Vagina (tissue), 2 donors: ENCODE measurements around the gene SNX13.

ENCODE experiments used
- POLR2A ChIP-seq, 2 donors: fragments of 450-650 bp; IDR thresholded peaks; one replicate each; pipeline ENCODE4 v1.6.1; 2017; ENCODE audit warnings: antibody characterized with exemption in 2 of 2, mild to moderate bottlenecking in 2 of 2, moderate library complexity in 2 of 2
- POLR2AphosphoS5 ChIP-seq, 2 donors: sonication (generic); formaldehyde crosslinking; IDR thresholded peaks; one replicate each; pipeline ENCODE4 v1.9.0; 2017; ENCODE audit warnings: antibody characterized with exemption in 2 of 2, mild to moderate bottlenecking in 2 of 2, low read depth in 1 of 2; ENCODE audit not compliant: insufficient read depth in 1 of 2
- TF ChIP-seq, protein P1 (sequence below), 3 experiments: fragments of 450-650 bp in 2 of 3; fragments of 200-600 bp in 1 of 3; sonication (generic) in 1 of 3; IDR thresholded peaks; one replicate each; pipeline ENCODE4 v1.5.1; 2017 to 2019; ENCODE audit warnings: antibody characterized with exemption in 3 of 3, mild to moderate bottlenecking in 2 of 3, moderate library complexity in 2 of 3

DNA sequence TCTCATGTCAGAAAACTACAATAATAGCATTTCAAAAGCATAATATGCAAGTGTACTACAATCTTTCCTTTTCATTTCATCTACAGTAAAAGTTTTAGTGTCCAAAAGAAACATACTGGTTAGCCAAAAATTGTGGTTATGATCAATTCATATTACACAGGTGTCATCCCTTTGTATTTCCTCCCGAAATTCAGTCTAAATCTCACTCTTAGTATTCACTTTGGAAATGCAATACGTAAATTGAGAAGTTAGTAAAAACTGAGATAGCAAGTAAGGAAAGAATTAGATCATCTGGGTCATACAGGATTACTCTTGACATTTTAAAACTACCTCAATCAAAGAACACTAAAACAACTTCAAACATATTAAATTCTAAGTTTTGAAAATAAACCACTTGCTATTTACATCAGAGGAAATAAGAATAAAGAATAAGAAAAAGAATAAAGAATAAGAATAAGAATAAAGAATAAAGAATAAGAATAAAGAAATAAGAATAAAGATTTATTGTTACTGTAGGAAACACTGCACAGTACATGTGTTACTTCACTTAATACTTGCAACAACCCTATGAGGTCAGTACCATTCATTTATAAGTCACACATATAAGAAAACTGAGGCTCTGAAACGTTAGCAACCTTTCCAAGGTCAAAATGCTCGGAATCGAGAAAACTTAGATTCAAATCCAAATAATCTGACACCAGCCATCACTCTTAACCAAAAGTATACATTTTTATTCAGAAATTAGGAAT is 10.5 kb downstream of the SNX13 start:
- TF ChIP-seq, protein P1, sequence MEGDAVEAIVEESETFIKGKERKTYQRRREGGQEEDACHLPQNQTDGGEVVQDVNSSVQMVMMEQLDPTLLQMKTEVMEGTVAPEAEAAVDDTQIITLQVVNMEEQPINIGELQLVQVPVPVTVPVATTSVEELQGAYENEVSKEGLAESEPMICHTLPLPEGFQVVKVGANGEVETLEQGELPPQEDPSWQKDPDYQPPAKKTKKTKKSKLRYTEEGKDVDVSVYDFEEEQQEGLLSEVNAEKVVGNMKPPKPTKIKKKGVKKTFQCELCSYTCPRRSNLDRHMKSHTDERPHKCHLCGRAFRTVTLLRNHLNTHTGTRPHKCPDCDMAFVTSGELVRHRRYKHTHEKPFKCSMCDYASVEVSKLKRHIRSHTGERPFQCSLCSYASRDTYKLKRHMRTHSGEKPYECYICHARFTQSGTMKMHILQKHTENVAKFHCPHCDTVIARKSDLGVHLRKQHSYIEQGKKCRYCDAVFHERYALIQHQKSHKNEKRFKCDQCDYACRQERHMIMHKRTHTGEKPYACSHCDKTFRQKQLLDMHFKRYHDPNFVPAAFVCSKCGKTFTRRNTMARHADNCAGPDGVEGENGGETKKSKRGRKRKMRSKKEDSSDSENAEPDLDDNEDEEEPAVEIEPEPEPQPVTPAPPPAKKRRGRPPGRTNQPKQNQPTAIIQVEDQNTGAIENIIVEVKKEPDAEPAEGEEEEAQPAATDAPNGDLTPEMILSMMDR (IDR thresholded peaks at IDR 0.05) = no peak
- TF ChIP-seq POLR2A (IDR thresholded peaks at IDR 0.05) = no peak
- no peak for TF ChIP-seq POLR2AphosphoS5 (IDR thresholded peaks at IDR 0.05; ENCODE audit: insufficient read depth in 1 of 2, low read depth in 1 of 2)
